Central memory CD4-positive, alpha-beta T cell (primary cell): ENCODE measurements around the gene PTGR3.

Source experiments
- DNase-seq: peaks from one replicate; pipeline ENCODE4 v3.0.0; 2022

PTGR3 gene

DNA sequence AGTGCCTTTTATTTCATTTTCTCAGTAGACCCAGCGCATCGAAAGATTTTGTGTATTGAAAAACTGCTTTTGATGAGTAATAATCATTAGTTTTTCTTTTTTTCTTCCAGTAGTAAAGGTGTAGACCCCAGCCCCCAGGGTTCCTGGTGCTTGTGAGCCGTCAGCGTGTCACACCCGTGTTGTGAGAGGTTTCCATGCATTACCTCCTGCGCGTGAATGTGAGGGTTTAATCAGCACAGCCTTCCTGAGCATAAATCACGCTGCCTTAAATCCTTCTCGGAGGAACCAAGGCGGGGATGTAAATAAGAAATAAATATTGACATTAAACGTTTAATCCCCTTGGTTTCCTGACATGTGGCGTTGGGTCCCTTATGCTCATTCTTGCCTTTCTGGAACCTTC lies 26.0 kb upstream of the PTGR3 start:
- no peak for DNase-seq

GRCh38 chr18:75231053-75231406 lies 22.1 kb upstream of the PTGR3 start:
- no peak for DNase-seq

DNA sequence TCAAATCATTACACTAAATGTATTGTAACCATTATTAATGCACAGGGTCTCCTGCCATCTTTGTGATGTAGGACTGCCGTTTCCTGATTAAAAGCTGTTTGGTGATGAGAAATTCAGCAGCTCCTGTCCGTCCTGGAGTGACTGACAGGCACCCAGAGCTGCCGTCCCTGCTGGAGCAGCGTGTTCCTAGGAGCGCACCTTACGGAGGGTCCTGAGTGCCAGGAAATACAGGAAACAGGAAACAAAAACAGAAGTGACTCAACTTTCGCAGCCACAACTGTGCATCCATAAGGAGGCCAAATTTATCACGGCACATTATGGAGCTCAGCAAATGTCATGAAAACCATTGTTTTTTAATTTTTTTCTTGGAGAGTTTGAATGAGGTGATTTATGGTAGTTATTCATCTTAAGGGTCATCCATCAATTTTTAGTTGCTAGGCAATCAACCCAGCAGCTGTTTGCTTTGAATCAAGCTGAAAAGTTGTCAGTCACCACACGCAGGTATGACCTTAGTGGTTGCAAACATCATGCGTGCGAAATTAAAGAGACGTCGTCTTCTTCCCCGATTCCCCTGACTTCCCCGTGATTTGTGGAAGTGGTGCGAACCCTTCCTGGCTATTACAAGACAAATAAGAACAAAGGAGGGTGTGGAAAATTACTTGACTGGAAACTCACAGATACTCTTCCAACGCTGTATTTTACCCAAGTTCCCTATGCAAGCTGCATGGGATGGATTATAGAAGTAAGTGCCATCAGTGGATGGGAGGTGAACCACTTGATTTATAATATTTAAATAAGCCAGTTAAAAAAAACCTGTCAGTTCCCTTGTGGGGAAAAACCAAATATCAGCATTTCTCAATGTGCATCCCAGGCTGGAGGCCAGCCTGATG lies 21.5 kb upstream of the PTGR3 start:
- DNase-seq, result no peak

GRCh38 chr18:75229437-75229836 lies 20.5 kb upstream of the PTGR3 start:
- no peak for DNase-seq

DNA sequence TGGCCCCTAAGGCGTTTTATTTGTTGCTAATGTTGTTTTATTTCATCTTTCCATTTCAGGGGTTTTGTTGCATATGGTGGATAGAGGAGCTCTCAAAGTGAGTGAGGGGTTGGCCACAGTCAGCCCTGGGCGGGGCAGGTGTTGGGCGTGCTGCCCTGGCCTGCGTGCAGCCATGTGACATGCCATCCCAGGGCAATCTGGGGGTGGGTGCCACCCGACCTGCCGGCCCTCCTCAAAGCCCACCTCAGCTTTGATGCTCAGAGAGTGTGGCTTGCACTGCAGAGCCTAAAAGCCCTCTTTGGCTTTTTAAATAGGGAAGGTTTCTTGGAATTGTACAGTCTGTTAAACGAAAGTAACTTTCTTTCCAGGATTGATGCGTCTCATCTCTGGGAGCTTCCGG lies 20.0 kb upstream of the PTGR3 start:
- DNase-seq, result no peak

DNA sequence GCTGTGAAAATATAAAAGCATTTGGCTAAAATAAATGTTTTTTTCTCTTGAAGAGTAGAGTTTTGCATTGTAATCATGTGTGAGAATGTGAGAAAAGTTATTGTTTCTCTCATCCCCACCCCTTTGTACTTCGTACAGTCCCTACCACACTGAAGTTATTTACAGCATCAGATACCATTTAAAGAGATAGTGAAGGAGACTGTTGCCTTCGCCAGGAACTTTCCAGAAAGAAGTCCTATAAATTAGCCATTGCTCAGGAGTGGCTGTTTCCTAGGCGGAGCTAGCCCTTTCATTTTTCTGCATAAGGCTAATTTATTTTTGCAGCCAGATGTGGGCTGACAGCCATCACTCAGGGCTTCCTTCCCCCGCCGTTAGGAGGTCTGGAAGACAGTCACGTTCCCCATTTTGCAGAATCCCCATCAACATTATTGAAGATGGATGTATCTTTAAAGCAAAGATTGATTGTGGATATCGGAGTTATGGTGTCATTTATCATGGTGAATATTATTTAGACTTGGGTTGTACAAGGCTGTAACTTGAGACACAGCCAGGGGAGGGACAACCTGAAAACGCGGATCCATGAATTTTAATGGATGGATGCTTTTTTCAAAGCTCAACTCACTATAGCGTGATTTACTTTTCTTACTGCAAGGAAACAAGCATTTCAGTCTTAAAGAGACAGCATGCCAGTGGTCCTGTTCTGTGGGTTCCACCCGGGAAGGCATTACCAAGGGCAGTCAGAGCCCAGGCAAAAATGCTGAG lies 18.8 kb upstream of the PTGR3 start:
- no peak for DNase-seq

- no peak for DNase-seq
Observed at GRCh38 chr18:75226956-75227316, 18.0 kb upstream of the PTGR3 start.

- DNase-seq, result no peak
Observed at GRCh38 chr18:75226286-75226955, 17.5 kb upstream of the PTGR3 start.

- DNase-seq, result no peak
Observed at GRCh38 chr18:75223687-75224347, 14.9 kb upstream of the PTGR3 start.

GRCh38 chr18:75222407-75222806 lies 13.5 kb upstream of the PTGR3 start:
- DNase-seq, result no peak

GRCh38 chr18:75221897-75222296 lies 13.0 kb upstream of the PTGR3 start:
- DNase-seq, result no peak

- no peak for DNase-seq
Observed at GRCh38 chr18:75221397-75221796, 12.5 kb upstream of the PTGR3 start.

DNA sequence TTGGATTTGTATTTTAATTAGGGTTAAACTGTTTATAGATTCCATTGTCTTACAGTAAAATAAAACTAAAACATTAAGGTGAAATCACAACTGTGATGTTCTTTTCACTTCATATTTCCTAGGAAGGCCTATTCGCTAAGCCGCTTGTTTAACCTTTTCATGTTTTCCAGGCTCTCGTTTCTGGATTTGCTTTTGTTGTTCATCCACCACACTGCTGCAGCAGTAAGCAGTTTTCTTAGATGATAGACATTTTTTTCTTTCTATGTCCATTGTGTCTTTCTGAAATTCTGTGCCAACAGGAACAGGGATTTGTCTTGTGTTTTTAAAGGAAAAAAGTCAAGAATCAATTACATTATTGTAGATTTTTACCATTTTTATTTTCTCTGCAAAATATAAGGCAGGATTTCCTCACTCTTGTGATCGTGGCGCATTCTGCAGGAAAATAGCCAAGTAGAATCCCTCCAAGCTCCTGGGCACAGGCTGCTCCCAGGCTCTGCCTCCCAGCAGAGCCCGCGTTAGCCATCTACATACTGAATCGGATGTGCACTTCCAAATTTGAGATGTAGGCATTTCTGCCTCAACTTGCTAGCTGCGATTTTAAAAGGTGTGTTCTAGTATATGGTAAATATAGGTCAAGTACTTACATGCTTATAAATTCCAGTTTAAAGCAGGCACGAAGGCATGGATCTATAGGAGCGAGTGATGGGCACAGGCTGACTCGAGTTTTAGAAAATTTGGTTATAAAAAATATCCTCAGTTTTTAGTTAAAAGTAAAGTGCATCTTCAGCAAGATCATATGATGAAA lies 11.8 kb upstream of the PTGR3 start:
- DNase-seq, result no peak

DNA sequence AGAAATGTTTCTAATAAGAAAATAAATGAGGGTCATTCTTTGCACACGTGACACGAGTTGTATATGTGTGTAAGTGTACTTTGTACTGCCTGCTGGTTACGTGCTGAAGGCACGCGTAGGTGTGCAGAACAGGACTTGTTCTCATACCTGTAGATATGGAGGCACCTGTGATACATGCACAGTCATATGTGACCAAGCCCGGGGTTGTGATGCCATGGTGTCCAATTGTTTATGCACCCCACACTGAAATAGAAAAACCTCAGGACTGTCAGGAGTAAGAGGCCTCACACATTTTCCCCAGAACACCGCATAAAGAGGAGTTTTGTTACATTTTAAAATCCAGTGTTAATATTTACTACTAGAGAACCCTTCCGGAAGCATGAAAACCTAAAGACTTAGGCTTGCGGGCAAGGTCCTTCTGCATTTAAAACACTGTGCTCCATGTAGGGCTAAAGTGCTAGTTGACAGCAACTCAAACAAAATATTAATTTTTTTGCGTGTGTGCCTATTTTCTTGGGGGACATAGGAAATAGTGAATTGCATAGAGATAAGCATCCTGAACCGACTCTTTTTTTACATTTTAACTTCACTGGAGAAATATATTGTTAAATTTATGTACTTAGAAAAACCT lies 10.9 kb upstream of the PTGR3 start:
- DNase-seq, result no peak

DNA sequence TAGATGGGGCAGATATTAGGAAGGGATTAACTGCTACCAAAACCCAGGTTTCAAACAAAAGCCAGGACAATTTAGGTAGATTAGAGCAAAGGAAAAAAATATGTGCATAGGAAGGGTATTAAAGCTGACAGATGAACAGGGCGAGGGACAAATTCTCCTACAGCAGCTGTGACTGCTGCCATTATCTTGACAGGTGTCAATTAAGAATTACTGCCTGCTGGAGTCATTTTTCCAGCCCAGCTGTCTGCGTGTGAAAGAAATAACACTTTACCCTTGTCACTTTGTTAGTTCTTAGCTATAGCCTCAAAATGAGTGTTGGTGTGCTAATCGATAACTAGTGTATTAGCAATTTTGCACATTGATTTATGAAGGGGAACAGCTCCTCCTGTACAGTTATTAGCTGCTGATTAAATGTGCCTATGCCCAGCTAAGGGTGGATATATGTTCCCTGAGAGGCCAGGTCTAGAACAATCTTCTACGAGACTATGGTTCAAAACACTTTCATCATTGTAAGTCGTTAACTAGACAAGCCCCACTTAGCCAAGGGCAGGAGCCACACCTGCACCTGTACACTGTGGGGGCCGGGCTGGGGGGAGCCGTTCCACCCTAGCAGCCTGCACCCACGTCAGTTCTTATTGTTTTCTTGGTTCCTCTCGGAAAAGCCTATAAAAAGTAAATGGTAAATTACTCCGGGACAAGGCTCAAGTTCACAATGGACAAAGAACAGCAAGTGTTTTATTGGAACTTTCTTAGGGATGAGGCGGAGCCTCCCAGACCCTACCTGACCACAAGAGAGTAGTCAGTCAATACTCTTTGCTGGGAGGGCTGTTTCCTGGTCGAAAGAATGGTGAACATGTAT lies 9.4 kb upstream of the PTGR3 start:
- DNase-seq, result no peak

DNA sequence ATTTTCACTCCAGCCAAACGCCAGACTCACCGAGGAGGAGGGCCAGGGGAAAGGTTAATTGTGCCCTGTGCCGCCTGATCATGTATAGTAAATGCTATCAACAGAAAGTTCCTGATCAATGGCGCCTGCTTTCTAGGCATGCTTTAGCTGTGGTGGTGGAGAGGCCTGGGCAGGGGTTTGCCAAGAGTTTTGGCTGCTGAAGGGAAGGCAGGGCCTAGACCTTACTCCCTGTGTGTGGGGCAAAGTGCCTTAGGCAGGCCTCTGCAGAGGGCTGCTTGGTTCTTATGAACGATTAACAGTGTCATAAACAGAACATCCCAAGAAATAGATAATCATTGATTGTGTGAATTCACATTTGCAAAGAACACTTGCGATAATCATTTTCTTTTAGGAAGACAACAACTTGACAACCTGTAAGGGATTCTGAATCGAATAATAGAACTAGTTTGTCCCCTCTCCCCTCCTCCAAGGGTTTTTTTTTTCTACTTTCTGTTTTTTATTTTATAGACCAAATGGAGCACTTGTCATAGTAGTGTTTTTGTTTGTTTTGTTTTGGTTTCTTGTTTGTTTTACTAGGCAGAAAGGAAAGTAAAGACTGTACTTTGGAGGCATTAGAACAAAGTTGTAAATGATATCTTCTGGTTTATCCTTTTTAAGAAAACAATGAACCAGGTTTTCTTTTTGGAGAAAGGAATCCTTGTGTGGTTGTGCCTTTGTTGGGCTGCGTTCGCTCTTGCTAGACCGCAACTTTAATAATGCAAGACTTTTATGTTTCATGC lies 8.2 kb upstream of the PTGR3 start:
- no peak for DNase-seq

DNA sequence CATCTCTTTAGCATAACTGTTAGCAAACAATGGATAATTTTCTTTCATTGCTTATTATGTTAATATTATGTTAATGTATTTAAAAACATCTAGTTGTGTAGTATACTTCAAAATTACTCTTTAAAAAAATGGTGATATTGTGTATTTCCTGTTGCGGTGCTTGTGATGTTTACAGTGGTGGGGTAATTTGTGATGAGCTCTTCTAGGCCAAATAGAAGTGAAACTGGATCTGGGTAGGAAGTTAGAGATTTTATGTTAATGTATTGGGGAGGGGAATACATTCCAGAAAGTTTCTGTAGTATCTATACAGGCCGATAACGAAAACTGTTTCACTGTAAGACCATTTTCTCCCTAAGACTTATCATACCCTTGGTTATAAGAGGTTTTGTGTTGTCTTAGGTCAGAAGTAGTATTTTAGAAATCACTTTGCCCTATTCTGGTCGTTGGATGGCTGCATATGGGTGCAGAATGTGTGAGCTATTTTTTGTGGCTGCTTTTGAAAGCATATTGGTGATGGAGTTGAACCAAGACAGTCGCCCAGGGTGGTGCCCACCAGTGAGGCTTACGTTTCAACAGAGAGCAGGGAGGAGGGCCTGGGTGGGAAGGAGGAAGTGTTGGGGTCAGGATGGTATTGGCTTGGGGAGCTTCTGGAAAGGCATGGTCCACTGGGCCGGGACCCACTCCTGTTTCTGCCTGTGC lies 7.4 kb upstream of the PTGR3 start:
- peak; percentile 72 for DNase-seq

DNA sequence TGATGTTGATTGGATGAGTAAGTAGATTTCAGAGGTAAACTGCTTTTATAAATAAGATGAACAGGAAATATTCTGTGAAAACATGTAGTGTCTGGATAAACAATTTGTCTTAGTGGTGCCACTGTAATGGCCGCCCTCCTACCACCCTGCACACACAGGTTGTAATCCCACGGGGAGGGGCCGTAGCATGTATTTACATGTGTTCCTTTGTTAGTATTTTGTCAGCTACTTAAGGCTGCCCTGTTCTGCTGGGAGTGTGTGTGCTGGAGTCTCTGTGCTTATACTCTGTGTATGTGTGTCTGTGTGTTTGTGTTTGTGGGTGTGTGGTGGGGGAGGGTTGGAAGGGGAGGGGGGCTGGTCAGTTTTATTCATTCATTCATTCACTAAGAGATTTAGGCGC lies 6.7 kb upstream of the PTGR3 start:
- DNase-seq, result no peak

DNA sequence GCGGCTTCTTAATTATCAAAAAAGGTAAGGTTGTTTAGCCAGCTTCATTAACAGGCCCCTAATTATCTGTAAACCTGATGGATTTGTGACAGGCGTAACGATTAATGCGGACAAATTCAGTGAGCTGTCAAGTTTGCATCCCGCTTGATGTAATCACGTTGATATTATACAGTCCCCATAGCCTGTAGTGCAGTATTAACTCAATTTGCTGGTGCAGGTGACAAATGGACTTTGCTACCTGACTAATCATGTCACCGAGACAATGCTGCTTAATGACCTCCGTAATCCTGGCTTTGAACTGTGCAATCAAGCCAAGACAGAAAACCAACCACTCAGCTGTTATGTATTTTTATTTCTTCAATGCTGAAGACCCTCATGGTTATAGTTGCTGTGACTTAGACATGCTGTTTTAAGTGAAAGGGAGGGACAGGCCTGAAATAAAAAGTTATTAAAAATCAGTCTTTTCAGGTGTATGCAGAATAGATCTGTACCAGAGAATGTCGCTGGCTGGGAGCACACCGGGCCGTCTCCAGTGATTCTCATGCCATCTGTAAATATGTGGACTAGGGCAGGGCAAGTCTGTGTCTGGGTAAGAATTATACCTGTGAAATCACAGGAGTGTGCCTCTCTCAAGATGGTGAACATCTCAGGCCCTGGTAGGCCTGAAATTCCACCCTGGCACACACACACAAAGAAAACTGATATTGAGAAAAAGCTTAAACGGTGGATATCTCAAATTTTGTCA lies 6.0 kb upstream of the PTGR3 start:
- DNase-seq, result no peak
